Activated naive CD4-positive, alpha-beta T cell treated with anti-CD3 and anti-CD28 coated beads, Interleukin-2, amount 50 U/mL, for 72 hours (primary cell): ENCODE measurements around the gene OLA1. TPM values are rescaled to one million over a fixed set of nuclear protein-coding genes. Genes with fewer than 3 reads are reported as not detected.

Source experiments
- ATAC-seq, 2 donors: fragments of 150-1000 bp; cut with Tn5 transposase; 2 replicates each; pipeline ENCODE4 v1.10.0; 2021; ENCODE audit warnings: mild to moderate bottlenecking in 2 of 2, moderate library complexity in 2 of 2
- DNase-seq, 2 donors: peaks; one replicate each; pipeline ENCODE4 v3.0.0; 2021 to 2022; ENCODE audit warnings: low spot score in 2 of 2
- H3K27ac Mint-ChIP-seq, 2 donors: one replicate each; pipeline ENCODE4 v1.8.0; 2022; ENCODE audit warnings: mild to moderate bottlenecking in 2 of 2, mixed read lengths in 2 of 2
- H3K36me3 Mint-ChIP-seq, 2 donors: one replicate each; pipeline ENCODE4 v1.8.0; 2022; ENCODE audit warnings: mixed read lengths in 2 of 2
- H3K9me3 Mint-ChIP-seq, 2 donors: one replicate each; pipeline ENCODE4 v1.8.0; 2022; ENCODE audit warnings: mixed read lengths in 2 of 2
- total RNA-seq, 2 donors: library from RNA; stranded (reverse); gene quantifications; one replicate each; pipeline ENCODE4 v1.2.3, GENCODE V29; 2022

The OLA1 gene
- total RNA-seq, 2 donors from 2014 or later = 128 to 139 TPM

GRCh38 chr2:174240097-174240496, 8.2 kb downstream of the OLA1 start:
- peaks cover 16 to 42% of the 10 kb centered on the region in 2 donors for H3K36me3 Mint-ChIP-seq

GRCh38 chr2:174236429-174236828, 11.9 kb downstream of the OLA1 start:
- H3K27ac Mint-ChIP-seq = no peak overlapping the region
- H3K9me3 Mint-ChIP-seq = no peaks in the 10 kb centered on the region
- H3K36me3 Mint-ChIP-seq = peaks cover 5 to 15% of the 10 kb centered on the region in 2 donors
- ATAC-seq (no peak), DNase-seq (no peak)

More at GRCh38 chr2:174240097-174240496, 8.2 kb downstream of the OLA1 start:
- DNase-seq (no peak), ATAC-seq (no peak)
- Mint-ChIP-seq H3K9me3 (no peaks in the 10 kb centered on the region), H3K27ac (no peak overlapping the region)

- Mint-ChIP-seq H3K36me3 (peaks cover under 1 to 7% of the 10 kb centered on the region in 2 donors), H3K9me3 (no peaks in the 10 kb centered on the region), H3K27ac (no peak overlapping the region)
- DNase-seq = no peak
- no peak for ATAC-seq
Observed at GRCh38 chr2:174235680-174236079, 12.7 kb downstream of the OLA1 start.

- DNase-seq = no peak
- Mint-ChIP-seq H3K36me3 (peaks cover 0 to 8% of the 10 kb centered on the region in 2 donors), H3K9me3 (no peaks in the 10 kb centered on the region), H3K27ac (no peak overlapping the region)
- no peak for ATAC-seq
Observed at GRCh38 chr2:174233771-174234275, 14.5 kb downstream of the OLA1 start.

GRCh38 chr2:174227748-174228147, 20.6 kb downstream of the OLA1 start:
- peaks cover 11 to 21% of the 10 kb centered on the region in 2 donors for H3K36me3 Mint-ChIP-seq
- no peaks in the 10 kb centered on the region for H3K9me3 Mint-ChIP-seq
- no peak for ATAC-seq
- DNase-seq = no peak
- H3K27ac Mint-ChIP-seq = no peak overlapping the region

- no peak for ATAC-seq
- H3K9me3 Mint-ChIP-seq = no peaks in the 10 kb centered on the region
- no peak overlapping the region for H3K27ac Mint-ChIP-seq
- H3K36me3 Mint-ChIP-seq = peaks cover 15 to 21% of the 10 kb centered on the region in 2 donors
- no peak for DNase-seq
Observed at GRCh38 chr2:174224665-174225288, 23.6 kb downstream of the OLA1 start.

- peaks cover 15 to 16% of the 10 kb centered on the region in 2 donors for H3K36me3 Mint-ChIP-seq
Observed at GRCh38 chr2:174224125-174224524, 24.2 kb downstream of the OLA1 start.

GRCh38 chr2:174223388-174223787, 24.9 kb downstream of the OLA1 start:
- H3K9me3 Mint-ChIP-seq = no peaks in the 10 kb centered on the region
- peaks cover 11 to 15% of the 10 kb centered on the region in 2 donors for H3K36me3 Mint-ChIP-seq
- no peak overlapping the region for H3K27ac Mint-ChIP-seq
- DNase-seq (no peak), ATAC-seq (no peak)

More at GRCh38 chr2:174224125-174224524, 24.2 kb downstream of the OLA1 start:
- no peak for DNase-seq
- no peak overlapping the region for H3K27ac Mint-ChIP-seq
- no peaks in the 10 kb centered on the region for H3K9me3 Mint-ChIP-seq
- ATAC-seq = no peak

- DNase-seq (no peak), ATAC-seq (no peak)
- peaks cover 5 to 10% of the 10 kb centered on the region in 2 donors for H3K36me3 Mint-ChIP-seq
- no peaks in the 10 kb centered on the region for H3K9me3 Mint-ChIP-seq
- H3K27ac Mint-ChIP-seq = no peak overlapping the region
Observed at GRCh38 chr2:174222154-174222553, 26.2 kb downstream of the OLA1 start.

- no peak for ATAC-seq
- H3K27ac Mint-ChIP-seq = no peak overlapping the region
- H3K9me3 Mint-ChIP-seq = no peaks in the 10 kb centered on the region
- H3K36me3 Mint-ChIP-seq = peaks cover 0 to 7% of the 10 kb centered on the region in 2 donors
- DNase-seq = no peak
Observed at GRCh38 chr2:174219321-174219720, 29.0 kb downstream of the OLA1 start.

- Mint-ChIP-seq H3K27ac (no peak overlapping the region), H3K9me3 (no peaks in the 10 kb centered on the region), H3K36me3 (peaks cover 0 to 5% of the 10 kb centered on the region in 2 donors)
- ATAC-seq (no peak), DNase-seq (no peak)
Observed at GRCh38 chr2:174218773-174219172, 29.6 kb downstream of the OLA1 start.

- no peak for DNase-seq
- Mint-ChIP-seq H3K27ac (no peak overlapping the region), H3K36me3 (peaks cover 0 to 5% of the 10 kb centered on the region in 2 donors), H3K9me3 (no peaks in the 10 kb centered on the region)
- no peak for ATAC-seq
Observed at GRCh38 chr2:174217869-174218268, 30.5 kb downstream of the OLA1 start.

- no peaks in the 10 kb centered on the region for H3K9me3 Mint-ChIP-seq
- DNase-seq = no peak
- no peaks in the 10 kb centered on the region for H3K36me3 Mint-ChIP-seq
- H3K27ac Mint-ChIP-seq = no peak overlapping the region
- no peak for ATAC-seq
Observed at GRCh38 chr2:174211954-174212353, 36.4 kb downstream of the OLA1 start.

- Mint-ChIP-seq H3K36me3 (no peaks in the 10 kb centered on the region), H3K9me3 (no peaks in the 10 kb centered on the region), H3K27ac (no peak overlapping the region)
- DNase-seq (no peak), ATAC-seq (no peak)
Observed at GRCh38 chr2:174210862-174211261, 37.5 kb downstream of the OLA1 start.

- no peaks in the 10 kb centered on the region for H3K36me3 Mint-ChIP-seq
- ATAC-seq (no peak), DNase-seq (no peak)
- H3K27ac Mint-ChIP-seq = no peak overlapping the region
- no peaks in the 10 kb centered on the region for H3K9me3 Mint-ChIP-seq
Observed at GRCh38 chr2:174209325-174209724, 39.0 kb downstream of the OLA1 start.

- ATAC-seq (no peak), DNase-seq (no peak)
- Mint-ChIP-seq H3K9me3 (no peaks in the 10 kb centered on the region), H3K36me3 (no peaks in the 10 kb centered on the region), H3K27ac (no peak overlapping the region)
Observed at GRCh38 chr2:174208026-174208425, 40.3 kb downstream of the OLA1 start.

- peak overlapping the region in 1 of 2 donors; percentile 17 for H3K27ac Mint-ChIP-seq
- no peak for DNase-seq
- no peaks in the 10 kb centered on the region for H3K36me3 Mint-ChIP-seq
- ATAC-seq = no peak
- H3K9me3 Mint-ChIP-seq = no peaks in the 10 kb centered on the region
Observed at GRCh38 chr2:174205562-174205961, 42.8 kb downstream of the OLA1 start.

- H3K9me3 Mint-ChIP-seq = no peaks in the 10 kb centered on the region
- DNase-seq = no peak
- H3K36me3 Mint-ChIP-seq = no peaks in the 10 kb centered on the region
- ATAC-seq = no peak
- H3K27ac Mint-ChIP-seq = no peak overlapping the region
Observed at GRCh38 chr2:174202188-174202587, 46.1 kb downstream of the OLA1 start.
